Glutamatergic neuron (in vitro differentiated cells): Measurements from ENCODE around the gene SIRPA. TPM values are rescaled to one million over a fixed set of nuclear protein-coding genes. Genes with fewer than 3 reads are reported as not detected.

Experiments
- DNase-seq: peaks from one replicate; pipeline ENCODE4 v3.0.0; 2022
- H3K27ac Mint-ChIP-seq: one replicate; pipeline ENCODE4 v1.8.0; 2020; ENCODE audit warnings: mild to moderate bottlenecking, mixed read lengths, inconsistent platforms; ENCODE audit not compliant: unreplicated experiment
- H3K27me3 Mint-ChIP-seq: one replicate; pipeline ENCODE4 v1.8.0; 2020; ENCODE audit warnings: mild to moderate bottlenecking, moderate library complexity, mixed read lengths, inconsistent platforms; ENCODE audit not compliant: unreplicated experiment
- H3K36me3 Mint-ChIP-seq: one replicate; pipeline ENCODE4 v1.8.0; 2020; ENCODE audit warnings: mild to moderate bottlenecking, mixed read lengths, inconsistent platforms; ENCODE audit not compliant: unreplicated experiment
- H3K4me1 Mint-ChIP-seq: one replicate; pipeline ENCODE4 v1.8.0; 2020; ENCODE audit warnings: mild to moderate bottlenecking, low read depth, mixed read lengths, inconsistent platforms; ENCODE audit not compliant: unreplicated experiment
- H3K4me3 Mint-ChIP-seq: one replicate; pipeline ENCODE4 v1.8.0; 2020; ENCODE audit warnings: mild to moderate bottlenecking, mixed read lengths, inconsistent platforms; ENCODE audit not compliant: unreplicated experiment
- H3K9me3 Mint-ChIP-seq: one replicate; pipeline ENCODE4 v1.8.0; 2020; ENCODE audit warnings: mild to moderate bottlenecking, moderate library complexity, mixed read lengths, inconsistent platforms; ENCODE audit not compliant: unreplicated experiment
- total RNA-seq: library from RNA; stranded (reverse); fragmentation: NEBNext Ultra II Directional; extraction: Animal tissue kit (Norgen Biotek cat#: 25700); gene quantifications from one replicate; pipeline ENCODE4 v1.2.1, GENCODE V29; 2021; ENCODE audit not compliant: unreplicated experiment
- TF ChIP-seq, protein P1 (sequence below): fragments of 200-600 bp; sonication (generic); IDR thresholded peaks from one replicate; pipeline ENCODE4 v1.5.0; 2021; ENCODE audit not compliant: partially characterized antibody, unreplicated experiment

SIRPA gene
- total RNA-seq, 1 donor from 2014 or later: 0.34 TPM

- no peak overlapping the region for H3K27ac Mint-ChIP-seq
- TF ChIP-seq, protein P1, sequence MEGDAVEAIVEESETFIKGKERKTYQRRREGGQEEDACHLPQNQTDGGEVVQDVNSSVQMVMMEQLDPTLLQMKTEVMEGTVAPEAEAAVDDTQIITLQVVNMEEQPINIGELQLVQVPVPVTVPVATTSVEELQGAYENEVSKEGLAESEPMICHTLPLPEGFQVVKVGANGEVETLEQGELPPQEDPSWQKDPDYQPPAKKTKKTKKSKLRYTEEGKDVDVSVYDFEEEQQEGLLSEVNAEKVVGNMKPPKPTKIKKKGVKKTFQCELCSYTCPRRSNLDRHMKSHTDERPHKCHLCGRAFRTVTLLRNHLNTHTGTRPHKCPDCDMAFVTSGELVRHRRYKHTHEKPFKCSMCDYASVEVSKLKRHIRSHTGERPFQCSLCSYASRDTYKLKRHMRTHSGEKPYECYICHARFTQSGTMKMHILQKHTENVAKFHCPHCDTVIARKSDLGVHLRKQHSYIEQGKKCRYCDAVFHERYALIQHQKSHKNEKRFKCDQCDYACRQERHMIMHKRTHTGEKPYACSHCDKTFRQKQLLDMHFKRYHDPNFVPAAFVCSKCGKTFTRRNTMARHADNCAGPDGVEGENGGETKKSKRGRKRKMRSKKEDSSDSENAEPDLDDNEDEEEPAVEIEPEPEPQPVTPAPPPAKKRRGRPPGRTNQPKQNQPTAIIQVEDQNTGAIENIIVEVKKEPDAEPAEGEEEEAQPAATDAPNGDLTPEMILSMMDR: no peak
- no peak for DNase-seq
- no peak overlapping the region for H3K4me3 Mint-ChIP-seq
- H3K9me3 Mint-ChIP-seq: peaks cover 15% of the 10 kb centered on the region
- H3K36me3 Mint-ChIP-seq: no peaks in the 10 kb centered on the region
- H3K4me1 Mint-ChIP-seq: peaks cover under 1% of the 10 kb centered on the region
- peaks cover 3% of the 10 kb centered on the region for H3K27me3 Mint-ChIP-seq
These were observed 4.5 kb upstream of the SIRPA start for GRCh38 chr20:1890469-1891262.

GRCh38 chr20:1891263-1892118 lies 3.7 kb upstream of the SIRPA start:
- no peak overlapping the region for H3K27ac Mint-ChIP-seq
- H3K27me3 Mint-ChIP-seq: peaks cover 7% of the 10 kb centered on the region
- no peaks in the 10 kb centered on the region for H3K36me3 Mint-ChIP-seq
- peaks cover 16% of the 10 kb centered on the region for H3K9me3 Mint-ChIP-seq
- no peak overlapping the region for H3K4me3 Mint-ChIP-seq
- TF ChIP-seq, protein P1: no peak
- H3K4me1 Mint-ChIP-seq: peaks cover 4% of the 10 kb centered on the region
- DNase-seq: no peak

DNA sequence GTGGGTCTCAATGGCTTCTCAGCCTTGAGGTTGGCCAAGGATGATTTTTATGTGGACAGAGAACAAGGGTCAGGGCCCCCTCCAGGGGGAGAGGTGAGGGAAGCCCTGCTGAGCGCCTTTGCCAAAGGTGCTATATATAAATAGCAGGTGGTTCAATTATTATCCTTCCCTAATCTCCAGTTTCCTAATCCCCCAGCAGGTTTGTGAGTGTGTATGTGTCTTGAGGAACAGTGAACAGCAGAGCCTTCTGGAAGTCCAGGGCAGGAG lies 3.2 kb upstream of the SIRPA start:
- TF ChIP-seq, protein P1: no peak
- peaks cover 4% of the 10 kb centered on the region for H3K4me1 Mint-ChIP-seq
- H3K4me3 Mint-ChIP-seq: no peak overlapping the region
- H3K27ac Mint-ChIP-seq: no peak overlapping the region
- H3K9me3 Mint-ChIP-seq: peaks cover 14% of the 10 kb centered on the region
- H3K36me3 Mint-ChIP-seq: no peaks in the 10 kb centered on the region
- DNase-seq: no peak
- H3K27me3 Mint-ChIP-seq: peaks cover 7% of the 10 kb centered on the region

- Mint-ChIP-seq H3K9me3 (peaks cover 11% of the 10 kb centered on the region), H3K36me3 (no peaks in the 10 kb centered on the region), H3K27me3 (peaks cover 11% of the 10 kb centered on the region), H3K4me1 (peaks cover 6% of the 10 kb centered on the region), H3K27ac (no peak overlapping the region), H3K4me3 (peak overlapping the region; percentile 63)
- TF ChIP-seq, protein P1: no peak
- DNase-seq: no peak
These were observed 1.3 kb upstream of the SIRPA start for GRCh38 chr20:1893721-1894470.
